Esophagus muscularis mucosa (tissue), 4 donors: ENCODE measurements around the gene RNF224.

ENCODE experiments used
- CTCF ChIP-seq, 3 experiments: fragments of 200-600 bp in 2 of 3; fragments of 450-650 bp in 1 of 3; sonication (generic) in 2 of 3; IDR thresholded peaks; one replicate each; pipeline ENCODE4 v1.5.1; 2017 to 2019; ENCODE audit warnings: antibody characterized with exemption in 3 of 3, mild to moderate bottlenecking in 2 of 3, moderate library complexity in 1 of 3
- EP300 ChIP-seq: sonication (generic); formaldehyde crosslinking; IDR thresholded peaks from one replicate; pipeline ENCODE4 v1.6.1; 2017; ENCODE audit warnings: antibody characterized with exemption
- POLR2A ChIP-seq: fragments of 450-650 bp; IDR thresholded peaks from one replicate; pipeline ENCODE4 v1.6.1; 2017; ENCODE audit warnings: antibody characterized with exemption, moderate library complexity, mild to moderate bottlenecking, low read depth
- POLR2AphosphoS5 ChIP-seq, 2 donors: sonication (generic); formaldehyde crosslinking; IDR thresholded peaks; one replicate each; pipeline ENCODE4 v1.6.1; 2017; ENCODE audit warnings: antibody characterized with exemption in 2 of 2

- TF ChIP-seq CTCF (IDR thresholded peaks at IDR 0.05) (peak in 1 of 3 experiments; percentile 18), POLR2A (peak; percentile 62), POLR2AphosphoS5 (IDR thresholded peaks at IDR 0.05) (peak; percentile 83 to 91), EP300 (no peak)
Observed at GRCh38 chr9:137200311-137201204, 26.7 kb upstream of the RNF224 start, which contains the start of gene TPRN.
